ENCODE data around the gene SLC26A2. TPM values are rescaled to one million over a fixed set of nuclear protein-coding genes. Genes with fewer than 3 reads are reported as not detected.
A peak's percentile ranks its signal among the peaks of the same experiment; 100 is the strongest.

The SLC26A2 gene
- total and polyA plus RNA-seq, 2 donors from 2014 or later: 2.2 to 18.4 TPM

DNA sequence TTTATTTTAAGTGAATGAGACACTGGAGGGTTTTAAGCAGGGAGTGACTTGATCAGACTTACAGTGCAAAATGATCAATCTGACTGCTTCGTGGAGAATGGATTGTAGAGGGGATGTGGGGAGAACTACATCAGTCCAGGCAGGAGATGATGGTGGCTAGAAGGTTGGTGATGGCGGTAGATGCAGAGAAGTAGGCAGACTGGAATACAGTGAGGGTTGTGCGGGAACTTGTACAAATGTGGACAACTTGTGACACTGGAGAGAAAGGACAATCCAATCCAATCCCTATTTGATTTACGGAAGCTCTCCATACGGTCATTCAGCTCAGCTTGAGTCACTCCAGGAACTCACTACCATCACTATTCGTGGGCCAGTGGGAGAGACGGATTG lies 39.3 kb downstream of the SLC26A2 start:
- no peaks in the 10 kb centered on the region for H3K27me3 ChIP-seq (ENCODE audit: control insufficient read depth, insufficient read depth, low read length)
- no peak for FAIRE-seq
- no peaks in the 10 kb centered on the region for H3K9me3 ChIP-seq (ENCODE audit: control insufficient read depth in 2 of 3, insufficient read depth in 1 of 3, low read length in 3 of 3)
- H3K9ac ChIP-seq (ENCODE audit: low read length in 3 of 3): peak overlapping the region; percentile 93 to 98 (median 97)
- intact Hi-C loops (cut with DNase I): loop anchor here (5.0 to 10.0 kb wide), 2 partner anchors 168 to 365 kb away; no protein-coding TSS in a partner anchor
- peaks cover 0 to 9% (median 3%) of the 10 kb centered on the region in 3 donors for H3K36me3 ChIP-seq (ENCODE audit: control insufficient read depth in 2 of 3, insufficient read depth in 3 of 3, low read length in 3 of 3)
- H3K4me3 ChIP-seq (ENCODE audit: low read length in 3 of 3): peak overlapping the region; percentile 87 to 99 (median 98)
- DNase-seq: no peak
- H3K4me1 ChIP-seq (ENCODE audit: control insufficient read depth in 2 of 3, insufficient read depth in 2 of 3, low read depth in 1 of 3, low read length in 3 of 3): peaks cover 0 to 17% (median 0%) of the 10 kb centered on the region in 3 donors
- TF ChIP-seq, protein P1, sequence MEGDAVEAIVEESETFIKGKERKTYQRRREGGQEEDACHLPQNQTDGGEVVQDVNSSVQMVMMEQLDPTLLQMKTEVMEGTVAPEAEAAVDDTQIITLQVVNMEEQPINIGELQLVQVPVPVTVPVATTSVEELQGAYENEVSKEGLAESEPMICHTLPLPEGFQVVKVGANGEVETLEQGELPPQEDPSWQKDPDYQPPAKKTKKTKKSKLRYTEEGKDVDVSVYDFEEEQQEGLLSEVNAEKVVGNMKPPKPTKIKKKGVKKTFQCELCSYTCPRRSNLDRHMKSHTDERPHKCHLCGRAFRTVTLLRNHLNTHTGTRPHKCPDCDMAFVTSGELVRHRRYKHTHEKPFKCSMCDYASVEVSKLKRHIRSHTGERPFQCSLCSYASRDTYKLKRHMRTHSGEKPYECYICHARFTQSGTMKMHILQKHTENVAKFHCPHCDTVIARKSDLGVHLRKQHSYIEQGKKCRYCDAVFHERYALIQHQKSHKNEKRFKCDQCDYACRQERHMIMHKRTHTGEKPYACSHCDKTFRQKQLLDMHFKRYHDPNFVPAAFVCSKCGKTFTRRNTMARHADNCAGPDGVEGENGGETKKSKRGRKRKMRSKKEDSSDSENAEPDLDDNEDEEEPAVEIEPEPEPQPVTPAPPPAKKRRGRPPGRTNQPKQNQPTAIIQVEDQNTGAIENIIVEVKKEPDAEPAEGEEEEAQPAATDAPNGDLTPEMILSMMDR (IDR thresholded peaks at IDR 0.05; ENCODE audit: borderline replicate concordance, extremely low read depth, insufficient read depth): no peak
- H3K27ac ChIP-seq (ENCODE audit: low read depth in 2 of 2, low read length in 2 of 2): peak overlapping the region; percentile 87 to 90

DNA sequence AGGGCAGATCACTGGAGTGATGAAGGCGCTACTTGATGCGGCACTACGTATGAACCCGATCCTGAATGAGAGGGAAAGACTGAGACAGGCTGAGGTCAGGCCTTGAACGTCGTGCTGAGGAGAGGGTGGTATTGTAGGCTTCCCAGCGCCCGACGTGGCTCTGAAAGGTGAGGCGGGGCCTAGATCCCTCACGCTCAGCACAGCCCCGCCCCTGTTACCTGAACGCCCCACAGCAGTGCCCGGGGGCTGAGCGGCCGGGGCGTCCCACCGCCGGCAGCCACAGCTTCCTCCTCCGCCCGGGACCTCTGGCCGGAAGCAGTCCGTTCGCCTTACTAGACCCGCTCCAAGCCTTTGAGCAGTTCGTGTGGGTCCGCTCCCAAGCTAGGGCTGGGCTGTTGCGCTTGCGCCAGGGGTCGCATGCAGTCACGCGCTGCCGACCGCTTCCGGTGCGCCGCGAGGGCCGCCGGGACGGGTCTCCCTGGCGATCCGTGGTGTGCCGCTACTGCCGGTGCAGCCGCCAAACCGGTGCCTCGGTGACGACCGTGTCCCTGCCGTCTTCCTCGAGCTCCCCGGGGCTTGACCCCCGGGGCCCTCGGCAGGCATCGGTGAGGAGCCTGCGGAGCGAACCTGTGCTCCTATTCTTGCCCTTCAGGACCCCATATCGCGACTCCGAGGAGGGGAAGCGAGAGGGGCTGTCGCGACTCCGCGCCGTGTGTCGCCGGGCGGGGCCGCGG lies 39.9 kb downstream of the SLC26A2 start, which contains the start of the genes HMGXB3 and TIGD6:
Gene HMGXB3, plus strand, starts transcription at position 484 of the 734 bp plus-strand sequence. CDS start 4,114 bp downstream, outside the sequence.
Gene TIGD6, minus strand, starts transcription at position 399 of the 734 bp plus-strand sequence. CDS start 4,306 bp downstream, outside the sequence.
- DNase-seq (peak; percentile 96 to 98 (median 98)), FAIRE-seq (no peak)
- H3K27me3 ChIP-seq (ENCODE audit: control insufficient read depth, insufficient read depth, low read length): no peaks in the 10 kb centered on the region
- intact Hi-C loops (cut with DNase I): no loop called here
- H3K9ac ChIP-seq (ENCODE audit: low read length in 3 of 3): peak within 1 kb of the TSS; percentile 93 to 98 (median 97)
- H3K9me3 ChIP-seq (ENCODE audit: control insufficient read depth in 2 of 3, insufficient read depth in 1 of 3, low read length in 3 of 3): no peaks in the 10 kb centered on the region
- H3K36me3 ChIP-seq (ENCODE audit: control insufficient read depth in 2 of 3, insufficient read depth in 3 of 3, low read length in 3 of 3): peaks cover 0 to 6% (median 0%) of the 10 kb centered on the region in 3 donors
- TF ChIP-seq, protein P1 (IDR thresholded peaks at IDR 0.05; ENCODE audit: borderline replicate concordance, extremely low read depth, insufficient read depth): no peak
- peak within 1 kb of the TSS; percentile 87 to 90 for H3K27ac ChIP-seq (ENCODE audit: low read depth in 2 of 2, low read length in 2 of 2)
- peak within 1 kb of the TSS; percentile 87 to 99 (median 98) for H3K4me3 ChIP-seq (ENCODE audit: low read length in 3 of 3)
- peaks cover 0 to 17% (median 0%) of the 10 kb centered on the region in 3 donors for H3K4me1 ChIP-seq (ENCODE audit: control insufficient read depth in 2 of 3, insufficient read depth in 2 of 3, low read depth in 1 of 3, low read length in 3 of 3)

DNA sequence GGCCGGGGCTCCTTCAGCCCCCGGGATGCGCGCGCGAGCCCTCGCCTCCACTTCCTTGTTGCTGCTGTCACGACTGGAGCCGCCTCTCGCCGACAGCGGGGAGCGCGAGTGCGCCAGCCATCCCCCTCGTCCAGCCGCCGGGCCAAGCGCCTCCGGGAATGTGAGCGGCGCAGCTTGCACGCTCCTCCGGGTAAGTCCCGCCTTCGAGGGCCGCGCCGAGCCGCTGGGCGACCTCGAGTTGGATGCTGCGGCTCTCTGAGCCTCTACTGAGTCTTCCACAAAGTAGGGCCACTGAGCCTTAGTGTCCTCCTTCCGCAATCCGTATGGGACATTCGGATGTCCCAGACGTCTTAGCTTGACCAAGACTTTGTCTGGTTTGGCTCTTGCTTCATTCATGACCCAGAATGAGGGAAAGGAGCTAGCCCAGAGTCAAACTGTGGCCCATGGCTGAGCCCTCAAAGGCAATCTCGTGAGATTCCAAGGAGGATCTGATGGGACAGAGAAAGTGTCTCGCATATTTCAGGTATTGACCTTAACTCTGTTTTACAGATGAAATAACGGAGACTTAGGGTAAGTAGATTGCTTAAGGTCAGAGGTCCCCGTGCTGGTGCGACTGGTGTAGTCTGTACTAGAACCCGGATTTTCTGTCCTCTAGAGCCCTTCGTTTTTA lies 40.6 kb downstream of the SLC26A2 start:
- peaks cover 0 to 6% (median 1%) of the 10 kb centered on the region in 3 donors for H3K36me3 ChIP-seq (ENCODE audit: control insufficient read depth in 2 of 3, insufficient read depth in 3 of 3, low read length in 3 of 3)

More for the DNA sequence above, 40.6 kb downstream of the SLC26A2 start:
- FAIRE-seq (no peak), DNase-seq (peak in 2 of 5 donors; percentile 49 to 87)
- intact Hi-C loops (cut with DNase I): no loop called here
- H3K4me1 ChIP-seq (ENCODE audit: control insufficient read depth in 2 of 3, insufficient read depth in 2 of 3, low read depth in 1 of 3, low read length in 3 of 3): peaks cover 0 to 17% (median 0%) of the 10 kb centered on the region in 3 donors
- H3K4me3 ChIP-seq (ENCODE audit: low read length in 3 of 3): peak overlapping the region; percentile 87 to 99 (median 98)
- H3K9ac ChIP-seq (ENCODE audit: low read length in 3 of 3): peak overlapping the region; percentile 71 to 97 (median 93)
- H3K27ac ChIP-seq (ENCODE audit: low read depth in 2 of 2, low read length in 2 of 2): peak overlapping the region; percentile 87 to 90
- H3K27me3 ChIP-seq (ENCODE audit: control insufficient read depth, insufficient read depth, low read length): no peaks in the 10 kb centered on the region
- H3K9me3 ChIP-seq (ENCODE audit: control insufficient read depth in 2 of 3, insufficient read depth in 1 of 3, low read length in 3 of 3): no peaks in the 10 kb centered on the region
- TF ChIP-seq, protein P1 (IDR thresholded peaks at IDR 0.05; ENCODE audit: borderline replicate concordance, extremely low read depth, insufficient read depth): no peak
